Cerebellar nuclear complex (tissue), 1 donor: ENCODE results near the gene SLAMF1.
"Not testable (repeated sequence)": the region's sequence is repeated elsewhere in the genome, so short reads cannot be mapped to it uniquely, and the experiment has no call there.

Source experiments
- DNase-seq, 2 experiments: peaks; one replicate each; lab custom pipeline; 2025; lab: John Stamatoyannopoulos, UW

SLAMF1 gene

GRCh38 chr1:160646711-160647328, at the start of gene SLAMF1:
Gene SLAMF1 (minus strand): TSS chr1:160647044. CDS start chr1:160646945, 99 bp downstream.
- no peak for DNase-seq

GRCh38 chr1:160692390-160692789, 45.5 kb upstream of the SLAMF1 start:
- not testable (repeated sequence) for DNase-seq

GRCh38 chr1:160685266-160685665, 38.4 kb upstream of the SLAMF1 start:
- no peak for DNase-seq

GRCh38 chr1:160682983-160683865, 36.4 kb upstream of the SLAMF1 start:
- no peak for DNase-seq

- DNase-seq = no peak
Observed at GRCh38 chr1:160681891-160682140, 35.0 kb upstream of the SLAMF1 start.

- DNase-seq = no peak
Observed at GRCh38 chr1:160681066-160681890, 34.4 kb upstream of the SLAMF1 start.

- no peak for DNase-seq
Observed at GRCh38 chr1:160680399-160680798, 33.6 kb upstream of the SLAMF1 start.

- no peak for DNase-seq
Observed at GRCh38 chr1:160679893-160680292, 33.0 kb upstream of the SLAMF1 start.

GRCh38 chr1:160676869-160677597, 30.2 kb upstream of the SLAMF1 start:
- DNase-seq = no peak

- no peak for DNase-seq
Observed at GRCh38 chr1:160675641-160676410, 29.0 kb upstream of the SLAMF1 start.

- DNase-seq = no peak
Observed at GRCh38 chr1:160674415-160674814, 27.6 kb upstream of the SLAMF1 start.

GRCh38 chr1:160672789-160673695, 26.2 kb upstream of the SLAMF1 start:
- no peak for DNase-seq

GRCh38 chr1:160671603-160672517, 25.0 kb upstream of the SLAMF1 start:
- no peak for DNase-seq

- DNase-seq = no peak
Observed at GRCh38 chr1:160670701-160671100, 23.9 kb upstream of the SLAMF1 start.

- DNase-seq = no peak
Observed at GRCh38 chr1:160669802-160670201, 23.0 kb upstream of the SLAMF1 start.

- DNase-seq = no peak
Observed at GRCh38 chr1:160669276-160669675, 22.4 kb upstream of the SLAMF1 start.

- DNase-seq = no peak
Observed at GRCh38 chr1:160667896-160668295, 21.1 kb upstream of the SLAMF1 start.

- DNase-seq = no peak
Observed at GRCh38 chr1:160666079-160666442, 19.2 kb upstream of the SLAMF1 start.
